Measurements from ENCODE around the gene PNMT.

DNA sequence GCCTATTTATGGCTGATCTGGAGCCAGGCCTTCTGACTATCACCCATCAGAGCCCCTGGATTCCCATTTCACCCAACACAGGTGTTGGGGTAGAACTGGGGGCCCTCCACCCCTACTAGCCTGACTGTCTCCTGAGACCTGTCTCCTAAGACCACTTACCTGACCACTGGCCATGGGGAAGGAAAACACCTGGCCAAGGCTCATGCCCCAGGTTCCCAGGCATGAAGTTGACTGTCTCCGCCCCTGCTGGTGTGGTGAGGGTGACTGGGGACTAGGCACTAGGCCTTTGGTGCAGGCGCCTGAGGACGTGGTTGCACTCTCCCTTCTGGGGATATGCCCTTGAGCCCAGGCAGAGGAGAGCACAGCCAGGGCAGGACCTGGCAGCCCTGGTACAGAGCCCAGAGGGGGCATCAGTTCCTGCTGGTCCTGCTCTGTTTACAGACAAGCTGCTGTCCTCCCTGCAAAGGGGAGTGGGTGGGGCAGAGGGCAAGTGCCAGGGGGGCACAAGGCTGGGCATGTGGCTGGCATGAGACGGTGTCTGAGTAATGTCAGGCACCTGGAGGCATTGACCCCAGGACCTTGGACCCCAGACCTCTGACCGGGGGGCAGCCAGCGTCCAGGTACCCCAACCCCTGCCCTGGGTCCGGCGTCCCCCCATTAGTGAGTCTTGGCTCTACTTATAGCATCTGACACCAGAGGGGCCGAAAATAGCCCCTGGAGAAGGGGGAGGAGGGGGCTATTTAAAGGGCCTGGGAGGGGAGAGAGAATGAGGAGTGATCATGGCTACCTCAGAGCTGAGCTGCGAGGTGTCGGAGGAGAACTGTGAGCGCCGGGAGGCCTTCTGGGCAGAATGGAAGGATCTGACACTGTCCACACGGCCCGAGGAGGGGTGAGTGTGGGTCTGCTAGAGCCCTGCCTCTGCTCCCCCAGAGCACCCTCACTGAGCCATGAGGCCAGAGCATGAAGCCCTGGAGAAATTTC, 3.4 kb upstream of the PNMT start, which contains the start of gene TCAP:
- TF ChIP-seq TARDBP (IDR thresholded peaks at IDR 0.05), result no peak
- TF ChIP-seq FOXA1 (IDR thresholded peaks at IDR 0.05), result no peak
- TF ChIP-seq SP1 (IDR thresholded peaks at IDR 0.05), result no peak
- TF ChIP-seq FOXM1 (IDR thresholded peaks at IDR 0.05; ENCODE audit: borderline replicate concordance), result no peak
- no peak for TF ChIP-seq HDGF (IDR thresholded peaks at IDR 0.05; ENCODE audit: borderline replicate concordance)
